GM23338 (cell line): ENCODE measurements around the gene CDH12. TPM values are rescaled to one million over a fixed set of nuclear protein-coding genes. Genes with fewer than 3 reads are reported as not detected.

Source experiments
- ATAC-seq: fragments of 200-7000 bp; cut with Tn5 transposase; 3 replicates; pipeline ENCODE4 v1.9.1; 2020
- DNase-seq: peaks from one replicate; pipeline ENCODE4 v3.0.0-alpha.2; 2015; ENCODE audit warnings: low spot score
- H2AFZ ChIP-seq: fragments of 200-600 bp; sonication (generic); 2 replicates; pipeline ENCODE4 v1.8.0; 2016; ENCODE audit warnings: antibody characterized with exemption, mild to moderate bottlenecking, moderate library complexity
- H3F3A ChIP-seq: fragments of 200-600 bp; sonication (generic); replicated peaks from 2 replicates; pipeline ENCODE4 v1.8.0; 2017; ENCODE audit warnings: antibody characterized with exemption, mixed run types, low read depth
- H3K27ac ChIP-seq: fragments of 200-600 bp; sonication (generic); 2 replicates; pipeline ENCODE4 v1.6.1; 2016; ENCODE audit warnings: low read depth
- H3K27me3 ChIP-seq: fragments of 200-600 bp; sonication (generic); 2 replicates; pipeline ENCODE4 v1.8.0; 2016; ENCODE audit warnings: mild to moderate bottlenecking, mixed run types, moderate library complexity; ENCODE audit not compliant: insufficient read depth
- H3K36me3 ChIP-seq: fragments of 200-600 bp; sonication (generic); 2 replicates; pipeline ENCODE4 v1.8.0; 2016; ENCODE audit warnings: mild to moderate bottlenecking; ENCODE audit not compliant: insufficient read depth
- H3K4me1 ChIP-seq: fragments of 200-600 bp; sonication (generic); 2 replicates; pipeline ENCODE4 v1.8.0; 2016; ENCODE audit warnings: mild to moderate bottlenecking, moderate library complexity; ENCODE audit not compliant: insufficient read depth
- H3K4me2 ChIP-seq: fragments of 200-600 bp; sonication (generic); 2 replicates; pipeline ENCODE4 v1.7.1; 2017; ENCODE audit warnings: mixed run types
- H3K4me3 ChIP-seq: fragments of 200-600 bp; sonication (generic); 2 replicates; pipeline ENCODE4 v1.6.1; 2016; ENCODE audit warnings: mixed run types
- H3K79me2 ChIP-seq: fragments of 200-600 bp; sonication (generic); replicated peaks from 2 replicates; pipeline ENCODE4 v1.8.0; 2017; ENCODE audit warnings: mild to moderate bottlenecking; ENCODE audit not compliant: insufficient read depth
- H3K9me2 ChIP-seq: fragments of 200-600 bp; sonication (generic); 2 replicates; pipeline ENCODE4 v1.8.0; 2017; ENCODE audit not compliant: insufficient read depth
- H4K20me1 ChIP-seq: fragments of 200-600 bp; sonication (generic); replicated peaks from 2 replicates; pipeline ENCODE4 v1.8.0; 2017; ENCODE audit warnings: mild to moderate bottlenecking; ENCODE audit not compliant: insufficient read depth
- H3K27ac Mint-ChIP-seq: 2 replicates; pipeline ENCODE4 v1.8.0; 2020; ENCODE audit warnings: inconsistent platforms, mild to moderate bottlenecking, moderate library complexity, mixed read lengths
- H3K27me3 Mint-ChIP-seq: 3 replicates; pipeline ENCODE4 v1.8.0; 2022; ENCODE audit warnings: low read depth, mild to moderate bottlenecking, moderate library complexity, mixed read lengths, inconsistent platforms; ENCODE audit not compliant: insufficient read depth, poor library complexity
- H3K36me3 Mint-ChIP-seq: 3 replicates; pipeline ENCODE4 v1.8.0; 2021; ENCODE audit warnings: low read depth, mild to moderate bottlenecking, inconsistent platforms, moderate library complexity, mixed read lengths
- H3K4me1 Mint-ChIP-seq: 3 replicates; pipeline ENCODE4 v1.8.0; 2020; ENCODE audit warnings: mild to moderate bottlenecking, inconsistent platforms, mixed read lengths
- H3K4me3 Mint-ChIP-seq: 3 replicates; pipeline ENCODE4 v1.8.0; 2021; ENCODE audit warnings: moderate library complexity, mild to moderate bottlenecking, inconsistent platforms, mixed read lengths
- H3K9me3 Mint-ChIP-seq: 3 replicates; pipeline ENCODE4 v1.8.0; 2020; ENCODE audit warnings: moderate library complexity, mild to moderate bottlenecking, inconsistent platforms, mixed read lengths
- CREB1 ChIP-seq: fragments of 250-450 bp; sonication (Bioruptor Pico); IDR thresholded peaks from 2 replicates; pipeline ENCODE4 v1.5.0; 2020; ENCODE audit warnings: low read depth, mild to moderate bottlenecking, moderate library complexity
- CTCF ChIP-seq, 2 experiments: fragments of 200-600 bp in 1 of 2; sonication (generic) in 1 of 2; conservative IDR thresholded peaks; 2 replicates each; pipeline versions ENCODE4 v1.5.1 to v1.6.1; 2016 to 2017; ENCODE audit warnings: antibody characterized with exemption in 2 of 2, low read depth in 2 of 2, mild to moderate bottlenecking in 2 of 2, moderate library complexity in 1 of 2
- ETS1 ChIP-seq: IDR thresholded peaks from 2 replicates; pipeline ENCODE4 v1.6.1; 2016; ENCODE audit warnings: antibody characterized with exemption
- EZH2phosphoT487 ChIP-seq: fragments of 200-600 bp; sonication (generic); IDR thresholded peaks from one replicate; pipeline ENCODE4 v1.8.1; 2018; ENCODE audit warnings: antibody characterized with exemption; ENCODE audit not compliant: unreplicated experiment
- NANOG ChIP-seq: IDR thresholded peaks from 2 replicates; pipeline ENCODE4 v1.6.1; 2016; ENCODE audit warnings: antibody characterized with exemption, borderline replicate concordance
- POLR2AphosphoS5 ChIP-seq: IDR thresholded peaks from 2 replicates; pipeline ENCODE4 v1.6.1; 2016; ENCODE audit warnings: antibody characterized with exemption, low read depth
- STAT1 ChIP-seq: IDR thresholded peaks from one replicate; pipeline ENCODE4 v1.6.1; 2016; ENCODE audit warnings: antibody characterized with exemption; ENCODE audit not compliant: unreplicated experiment
- ZNF114 ChIP-seq: fragments of 250-450 bp; sonication (Bioruptor Pico); IDR thresholded peaks from 2 replicates; pipeline ENCODE4 v1.5.0; 2020; ENCODE audit warnings: mild to moderate bottlenecking, moderate library complexity
- ZNF331 ChIP-seq: fragments of 250-450 bp; sonication (Bioruptor Pico); IDR thresholded peaks from 2 replicates; pipeline ENCODE4 v1.5.0; 2020; ENCODE audit warnings: low read depth, mild to moderate bottlenecking, moderate library complexity
- polyA plus RNA-seq: library from polyadenylated mRNA; unstranded; fragments of >200 nt; fragmentation: Nextera tagmentation; extraction: Ambion mirVana; gene quantifications from 2 replicates; pipeline ENCODE4 v1.2.1, GENCODE V29; 2016
- total RNA-seq: library from RNA; depleted of rRNA; stranded (reverse); fragments of >200 nt; shearing (Covaris generic); gene quantifications from 2 replicates; pipeline ENCODE4 v1.2.3, GENCODE V29; 2014
- TF ChIP-seq, protein P1 (sequence below): IDR thresholded peaks from one replicate; pipeline ENCODE4 v1.6.1; 2018; ENCODE audit warnings: antibody characterized with exemption; ENCODE audit not compliant: unreplicated experiment

Gene CDH12
- total and polyA plus RNA-seq, 2 experiments from 2014 or later = not detected

- no peak for DNase-seq
- no peak for TF ChIP-seq ZNF331 (CRISPR knock-in tag)
- no peak for TF ChIP-seq ZNF114 (CRISPR knock-in tag)
- TF ChIP-seq ETS1 = no peak
- no peak for TF ChIP-seq NANOG
- TF ChIP-seq, protein P1, sequence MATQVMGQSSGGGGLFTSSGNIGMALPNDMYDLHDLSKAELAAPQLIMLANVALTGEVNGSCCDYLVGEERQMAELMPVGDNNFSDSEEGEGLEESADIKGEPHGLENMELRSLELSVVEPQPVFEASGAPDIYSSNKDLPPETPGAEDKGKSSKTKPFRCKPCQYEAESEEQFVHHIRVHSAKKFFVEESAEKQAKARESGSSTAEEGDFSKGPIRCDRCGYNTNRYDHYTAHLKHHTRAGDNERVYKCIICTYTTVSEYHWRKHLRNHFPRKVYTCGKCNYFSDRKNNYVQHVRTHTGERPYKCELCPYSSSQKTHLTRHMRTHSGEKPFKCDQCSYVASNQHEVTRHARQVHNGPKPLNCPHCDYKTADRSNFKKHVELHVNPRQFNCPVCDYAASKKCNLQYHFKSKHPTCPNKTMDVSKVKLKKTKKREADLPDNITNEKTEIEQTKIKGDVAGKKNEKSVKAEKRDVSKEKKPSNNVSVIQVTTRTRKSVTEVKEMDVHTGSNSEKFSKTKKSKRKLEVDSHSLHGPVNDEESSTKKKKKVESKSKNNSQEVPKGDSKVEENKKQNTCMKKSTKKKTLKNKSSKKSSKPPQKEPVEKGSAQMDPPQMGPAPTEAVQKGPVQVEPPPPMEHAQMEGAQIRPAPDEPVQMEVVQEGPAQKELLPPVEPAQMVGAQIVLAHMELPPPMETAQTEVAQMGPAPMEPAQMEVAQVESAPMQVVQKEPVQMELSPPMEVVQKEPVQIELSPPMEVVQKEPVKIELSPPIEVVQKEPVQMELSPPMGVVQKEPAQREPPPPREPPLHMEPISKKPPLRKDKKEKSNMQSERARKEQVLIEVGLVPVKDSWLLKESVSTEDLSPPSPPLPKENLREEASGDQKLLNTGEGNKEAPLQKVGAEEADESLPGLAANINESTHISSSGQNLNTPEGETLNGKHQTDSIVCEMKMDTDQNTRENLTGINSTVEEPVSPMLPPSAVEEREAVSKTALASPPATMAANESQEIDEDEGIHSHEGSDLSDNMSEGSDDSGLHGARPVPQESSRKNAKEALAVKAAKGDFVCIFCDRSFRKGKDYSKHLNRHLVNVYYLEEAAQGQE = no peak
- no peak for TF ChIP-seq EZH2phosphoT487
- no peak for TF ChIP-seq STAT1
- no peak for TF ChIP-seq CTCF (conservative IDR thresholded peaks at IDR 0.05; ENCODE audit: low read depth in 2 of 2)
- no peak for TF ChIP-seq CREB1 (CRISPR knock-in tag)
- no peak for TF ChIP-seq POLR2AphosphoS5
- Mint-ChIP-seq H3K27me3 (no peaks in the 10 kb centered on the region), H3K27ac (no peak overlapping the region), H3K4me3 (no peak overlapping the region), H3K4me1 (no peaks in the 10 kb centered on the region), H3K9me3 (no peaks in the 10 kb centered on the region), H3K36me3 (no peaks in the 10 kb centered on the region)
- H2AFZ ChIP-seq = no peak overlapping the region
- H3K79me2 ChIP-seq = no peaks in the 10 kb centered on the region
- H4K20me1 ChIP-seq = no peaks in the 10 kb centered on the region
- H3K27ac ChIP-seq = no peak overlapping the region
- H3K36me3 ChIP-seq = no peaks in the 10 kb centered on the region
- no peaks in the 10 kb centered on the region for H3K9me2 ChIP-seq
- no peak for ATAC-seq
- no peak overlapping the region for H3K4me2 ChIP-seq
- no peaks in the 10 kb centered on the region for H3K4me1 ChIP-seq
- no peaks in the 10 kb centered on the region for H3F3A ChIP-seq
- no peak overlapping the region for H3K4me3 ChIP-seq
- no peaks in the 10 kb centered on the region for H3K27me3 ChIP-seq
Measured at GRCh38 chr5:22076586-22076985, 776.6 kb downstream of the CDH12 start.
